KOPT-K1 (cell line): ENCODE measurements around the gene MRPL34.

ENCODE experiments used
- H3K27ac ChIP-seq: fragments of 200-600 bp; sonication (generic); 2 replicates; pipeline ENCODE4 v1.5.1; 2016; ENCODE audit warnings: antibody characterized with exemption, mild to moderate bottlenecking, low read depth, low read length; ENCODE audit not compliant: poor library complexity, severe bottlenecking
- H3K36me3 ChIP-seq: fragments of 200-600 bp; sonication (generic); 2 replicates; pipeline ENCODE4 v1.5.1; 2017; ENCODE audit warnings: antibody characterized with exemption, mild to moderate bottlenecking, low read length, moderate library complexity; ENCODE audit not compliant: insufficient read depth
- H3K9me3 ChIP-seq: fragments of 200-600 bp; sonication (generic); 2 replicates; pipeline ENCODE4 v1.5.1; 2017; ENCODE audit warnings: antibody characterized with exemption, low read length, mild to moderate bottlenecking; ENCODE audit not compliant: insufficient read depth, poor library complexity, severe bottlenecking

Gene MRPL34

GRCh38 chr19:17336872-17337674 lies 31.4 kb downstream of the MRPL34 start, which contains the start of gene GTPBP3:
Gene GTPBP3 (plus strand): TSS chr19:17337553. CDS start chr19:17337612, 59 bp downstream.
- Histone ChIP-seq H3K27ac (peak within 1 kb of the TSS; percentile 72), H3K9me3 (no peaks in the 10 kb centered on the region), H3K36me3 (peaks cover 17% of the 10 kb centered on the region)

- no peaks in the 10 kb centered on the region for H3K9me3 ChIP-seq
- H3K36me3 ChIP-seq, result peaks cover 25% of the 10 kb centered on the region
- H3K27ac ChIP-seq, result peak overlapping the region; percentile 72
Observed at GRCh38 chr19:17337675-17338432, 32.2 kb downstream of the MRPL34 start.

- peak overlapping the region; percentile 72 for H3K27ac ChIP-seq
- H3K9me3 ChIP-seq, result no peaks in the 10 kb centered on the region
Observed at GRCh38 chr19:17338433-17339078, 32.9 kb downstream of the MRPL34 start.

GRCh38 chr19:17339088-17339741 lies 33.5 kb downstream of the MRPL34 start:
- H3K9me3 ChIP-seq, result no peaks in the 10 kb centered on the region
- H3K27ac ChIP-seq, result no peak overlapping the region

More at GRCh38 chr19:17338433-17339078, 32.9 kb downstream of the MRPL34 start:
- peaks cover 29% of the 10 kb centered on the region for H3K36me3 ChIP-seq

GRCh38 chr19:17340302-17340870 lies 34.7 kb downstream of the MRPL34 start:
- H3K9me3 ChIP-seq, result no peaks in the 10 kb centered on the region
- H3K36me3 ChIP-seq, result peaks cover 35% of the 10 kb centered on the region
- no peak overlapping the region for H3K27ac ChIP-seq

More at GRCh38 chr19:17339088-17339741, 33.5 kb downstream of the MRPL34 start:
- H3K36me3 ChIP-seq, result peaks cover 35% of the 10 kb centered on the region

- H3K27ac ChIP-seq, result no peak overlapping the region
- peaks cover 35% of the 10 kb centered on the region for H3K36me3 ChIP-seq
- no peaks in the 10 kb centered on the region for H3K9me3 ChIP-seq
Observed at GRCh38 chr19:17340871-17341357, 35.2 kb downstream of the MRPL34 start.

- H3K27ac ChIP-seq, result no peak overlapping the region
- H3K9me3 ChIP-seq, result no peaks in the 10 kb centered on the region
- peaks cover 35% of the 10 kb centered on the region for H3K36me3 ChIP-seq
Observed at GRCh38 chr19:17341386-17341785, 35.7 kb downstream of the MRPL34 start.

- Histone ChIP-seq H3K9me3 (no peaks in the 10 kb centered on the region), H3K27ac (no peak overlapping the region), H3K36me3 (peaks cover 35% of the 10 kb centered on the region)
Observed at GRCh38 chr19:17341845-17342244, 36.2 kb downstream of the MRPL34 start.

GRCh38 chr19:17346109-17346671 lies 40.5 kb downstream of the MRPL34 start:
- Histone ChIP-seq H3K36me3 (peaks cover 27% of the 10 kb centered on the region), H3K27ac (no peak overlapping the region), H3K9me3 (no peaks in the 10 kb centered on the region)

- Histone ChIP-seq H3K27ac (no peak overlapping the region), H3K36me3 (peaks cover 15% of the 10 kb centered on the region), H3K9me3 (no peaks in the 10 kb centered on the region)
Observed at GRCh38 chr19:17347361-17347760, 41.7 kb downstream of the MRPL34 start.

- H3K9me3 ChIP-seq, result no peaks in the 10 kb centered on the region
- no peak overlapping the region for H3K27ac ChIP-seq
- H3K36me3 ChIP-seq, result peaks cover 10% of the 10 kb centered on the region
Observed at GRCh38 chr19:17347877-17348276, 42.2 kb downstream of the MRPL34 start.

GRCh38 chr19:17348700-17349099 lies 43.0 kb downstream of the MRPL34 start:
- 0 out of 2 replicates have a peak, but pooled peaks cover 5% of the 10 kb centered on the region for H3K36me3 ChIP-seq
- no peak overlapping the region for H3K27ac ChIP-seq

GRCh38 chr19:17351815-17352435 lies 46.3 kb downstream of the MRPL34 start:
- Histone ChIP-seq H3K9me3 (no peaks in the 10 kb centered on the region), H3K27ac (no peak overlapping the region), H3K36me3 (no peaks in the 10 kb centered on the region)

More at GRCh38 chr19:17348700-17349099, 43.0 kb downstream of the MRPL34 start:
- no peaks in the 10 kb centered on the region for H3K9me3 ChIP-seq
